CD14-positive monocyte (primary cell): Measurements from ENCODE around the gene CDC45. TPM values are rescaled to one million over a fixed set of nuclear protein-coding genes. Genes with fewer than 3 reads are reported as not detected.
"Not testable (repeated sequence)": the region's sequence is repeated elsewhere in the genome, so short reads cannot be mapped to it uniquely, and the experiment has no call there.

Source experiments
- DNase-seq, 3 donors: peaks; one replicate each; pipeline ENCODE4 v3.0.0-alpha.2; 2011 to 2022
- H2AFZ ChIP-seq: 2 replicates; pipeline ENCODE4 v1.6.0; 2012; ENCODE audit warnings: mild to moderate bottlenecking, low read depth, low read length, inconsistent platforms; ENCODE audit not compliant: insufficient read depth, poor library complexity, severe bottlenecking
- H3K27ac ChIP-seq, 2 donors: 1 replicate in 1 of 2; 2 replicates in 1 of 2; pipeline ENCODE4 v1.5.1; 2012 to 2013; ENCODE audit warnings: low read length in 2 of 2, control low read depth in 1 of 2, inconsistent platforms in 1 of 2, low read depth in 1 of 2, mild to moderate bottlenecking in 1 of 2
- H3K27me3 ChIP-seq, 2 donors: one replicate each; pipeline versions ENCODE4 v1.6.0 to v1.6.1; 2011 to 2013; ENCODE audit warnings: low read length in 2 of 2; ENCODE audit not compliant: control insufficient read depth in 2 of 2, insufficient read depth in 2 of 2
- H3K36me3 ChIP-seq, 2 donors: replicated peaks in 1 of 2; 1 replicate in 1 of 2; 2 replicates in 1 of 2; pipeline versions ENCODE4 v1.5.1 to v1.6.1; 2012 to 2013; ENCODE audit warnings: low read length in 2 of 2, control low read depth in 1 of 2, inconsistent platforms in 1 of 2, mild to moderate bottlenecking in 1 of 2; ENCODE audit not compliant: insufficient read depth in 2 of 2, control insufficient read depth in 1 of 2
- H3K4me1 ChIP-seq, 2 donors: 1 replicate in 1 of 2; 2 replicates in 1 of 2; pipeline versions ENCODE4 v1.5.1 to v1.6.1; 2012 to 2013; ENCODE audit warnings: low read length in 2 of 2, control low read depth in 1 of 2, inconsistent platforms in 1 of 2, mild to moderate bottlenecking in 1 of 2, moderate library complexity in 1 of 2; ENCODE audit not compliant: insufficient read depth in 2 of 2, control insufficient read depth in 1 of 2
- H3K4me2 ChIP-seq: replicated peaks from 2 replicates; pipeline ENCODE3; 2012; ENCODE audit warnings: low read length, moderate library complexity, mild to moderate bottlenecking; ENCODE audit not compliant: poor library complexity, severe bottlenecking; ENCODE audit errors: extremely low read depth
- H3K4me3 ChIP-seq, 3 experiments: fragments of 200-600 bp in 1 of 3; sonication (generic) in 1 of 3; replicated peaks in 1 of 3; 1 replicate in 2 of 3; 2 replicates in 1 of 3; pipeline ENCODE4 v1.5.1; 2011 to 2013; ENCODE audit warnings: low read length in 3 of 3, mild to moderate bottlenecking in 3 of 3, control low read depth in 2 of 3, low read depth in 2 of 3, inconsistent platforms in 1 of 3, moderate library complexity in 1 of 3
- H3K79me2 ChIP-seq: 2 replicates; pipeline ENCODE4 v1.6.0; 2012; ENCODE audit warnings: mild to moderate bottlenecking, control low read depth, inconsistent platforms, low read length, moderate library complexity; ENCODE audit not compliant: insufficient read depth
- H3K9ac ChIP-seq: 2 replicates; pipeline ENCODE4 v1.6.0; 2017; ENCODE audit warnings: low read length, mild to moderate bottlenecking; ENCODE audit not compliant: insufficient read depth, poor library complexity, severe bottlenecking
- H3K9me3 ChIP-seq, 2 donors: replicated peaks in 1 of 2; 1 replicate in 1 of 2; 2 replicates in 1 of 2; pipeline versions ENCODE4 v1.5.1 to v1.6.1; 2012 to 2013; ENCODE audit warnings: low read length in 2 of 2, control low read depth in 1 of 2; ENCODE audit not compliant: control insufficient read depth in 1 of 2, insufficient read depth in 1 of 2
- H4K20me1 ChIP-seq: 2 replicates; pipeline ENCODE4 v1.6.0; 2012; ENCODE audit warnings: mild to moderate bottlenecking, low read length, control low read depth, moderate library complexity; ENCODE audit not compliant: insufficient read depth
- H3K27ac Mint-ChIP-seq, 7 donors: one replicate each; pipeline ENCODE4 v1.8.0; 2020; ENCODE audit warnings: mild to moderate bottlenecking in 7 of 7, mixed read lengths in 7 of 7, moderate library complexity in 6 of 7, inconsistent platforms in 2 of 7
- H3K27me3 Mint-ChIP-seq, 3 donors: one replicate each; pipeline ENCODE4 v1.8.0; 2021 to 2022; ENCODE audit warnings: low read depth in 3 of 3, mild to moderate bottlenecking in 3 of 3, mixed read lengths in 3 of 3, moderate library complexity in 3 of 3, inconsistent platforms in 1 of 3
- H3K36me3 Mint-ChIP-seq, 2 donors: one replicate each; pipeline ENCODE4 v1.8.0; 2020; ENCODE audit warnings: mixed read lengths in 2 of 2, inconsistent platforms in 1 of 2, mild to moderate bottlenecking in 1 of 2
- H3K4me1 Mint-ChIP-seq: one replicate; pipeline ENCODE4 v1.8.0; 2020; ENCODE audit warnings: mild to moderate bottlenecking, mixed read lengths
- H3K4me3 Mint-ChIP-seq, 2 donors: one replicate each; pipeline ENCODE4 v1.8.0; 2020; ENCODE audit warnings: mild to moderate bottlenecking in 2 of 2, mixed read lengths in 2 of 2, moderate library complexity in 1 of 2
- H3K9me3 Mint-ChIP-seq, 7 donors: one replicate each; pipeline ENCODE4 v1.8.0; 2020 to 2022; ENCODE audit warnings: mixed read lengths in 7 of 7, mild to moderate bottlenecking in 6 of 7, moderate library complexity in 6 of 7, inconsistent platforms in 2 of 7
- WGBS: methylation state at CpG from one replicate; pipeline ENCODE4 v1.1.5; 2013; ENCODE audit warnings: missing lambda C conversion rate; ENCODE audit not compliant: insufficient coverage; 5-methylcytosine and 5-hydroxymethylcytosine counted together
- intact Hi-C, 2 donors: fragments of 100-400 bp; cut with micrococcal nuclease; formaldehyde crosslinking; loops; one replicate each; pipeline versions ENCODE4 v1.15.0 to v1.15.1; 2023
- polyA plus RNA-seq, 3 donors: library from polyadenylated mRNA; depleted of rRNA in 1 of 3; unstranded in 2 of 3; stranded (reverse) in 1 of 3; fragments of 300-500 nt in 2 of 3; fragments of >200 nt in 1 of 3; fragmentation: Illumina TruSeq in 2 of 3; gene quantifications; 1 replicate in 2 of 3; 2 replicates in 1 of 3; pipeline ENCODE4 v1.2.3, GENCODE V29; 2012 to 2021
- TF ChIP-seq, protein P1 (sequence below): fragments of 200-600 bp; IDR thresholded peaks from one replicate; pipeline ENCODE4 v1.8.0; 2022; ENCODE audit warnings: antibody characterized with exemption, mild to moderate bottlenecking

Gene CDC45
- polyA plus RNA-seq, 3 donors: 0.04 TPM; not detected in 2

DNA sequence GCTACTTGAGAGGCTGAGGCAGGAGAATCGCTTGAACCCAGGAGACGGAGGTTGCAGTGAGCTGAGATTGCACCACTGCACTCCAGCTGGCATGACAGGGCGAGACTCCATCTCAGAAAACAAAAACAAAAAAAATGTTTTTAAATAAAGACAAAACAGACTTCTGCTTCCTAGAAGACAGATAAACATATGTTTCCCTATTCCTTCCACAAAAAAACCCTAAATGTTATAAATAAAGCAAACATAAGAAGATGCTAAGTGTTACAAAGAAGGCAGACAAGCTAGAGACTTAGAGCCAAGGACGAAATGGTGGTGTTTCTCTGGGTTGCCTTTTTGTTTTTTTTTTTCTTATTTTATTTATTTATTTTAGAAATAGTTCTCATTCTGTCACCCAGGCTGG lies 50.1 kb downstream of the CDC45 start:
- Histone ChIP-seq H3K27ac (no peak overlapping the region), H3K9me3 (no peaks in the 10 kb centered on the region), H4K20me1 (no peaks in the 10 kb centered on the region), H3K9ac (no peak overlapping the region), H3K4me1 (no peaks in the 10 kb centered on the region), H3K27me3 (peaks cover 0 to 10% of the 10 kb centered on the region in 2 donors), H3K36me3 (no peaks in the 10 kb centered on the region), H3K79me2 (no peaks in the 10 kb centered on the region), H3K4me3 (no peak overlapping the region), H3K4me2 (no peak overlapping the region), H2AFZ (no peak overlapping the region)
- whole genome bisulfite sequencing: 67% methylated on average over 2 of the region's 4 CpGs
- no peak for DNase-seq
- TF ChIP-seq, protein P1, sequence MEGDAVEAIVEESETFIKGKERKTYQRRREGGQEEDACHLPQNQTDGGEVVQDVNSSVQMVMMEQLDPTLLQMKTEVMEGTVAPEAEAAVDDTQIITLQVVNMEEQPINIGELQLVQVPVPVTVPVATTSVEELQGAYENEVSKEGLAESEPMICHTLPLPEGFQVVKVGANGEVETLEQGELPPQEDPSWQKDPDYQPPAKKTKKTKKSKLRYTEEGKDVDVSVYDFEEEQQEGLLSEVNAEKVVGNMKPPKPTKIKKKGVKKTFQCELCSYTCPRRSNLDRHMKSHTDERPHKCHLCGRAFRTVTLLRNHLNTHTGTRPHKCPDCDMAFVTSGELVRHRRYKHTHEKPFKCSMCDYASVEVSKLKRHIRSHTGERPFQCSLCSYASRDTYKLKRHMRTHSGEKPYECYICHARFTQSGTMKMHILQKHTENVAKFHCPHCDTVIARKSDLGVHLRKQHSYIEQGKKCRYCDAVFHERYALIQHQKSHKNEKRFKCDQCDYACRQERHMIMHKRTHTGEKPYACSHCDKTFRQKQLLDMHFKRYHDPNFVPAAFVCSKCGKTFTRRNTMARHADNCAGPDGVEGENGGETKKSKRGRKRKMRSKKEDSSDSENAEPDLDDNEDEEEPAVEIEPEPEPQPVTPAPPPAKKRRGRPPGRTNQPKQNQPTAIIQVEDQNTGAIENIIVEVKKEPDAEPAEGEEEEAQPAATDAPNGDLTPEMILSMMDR: no peak
- Mint-ChIP-seq H3K36me3 (no peaks in the 10 kb centered on the region), H3K27ac (no peak overlapping the region), H3K4me1 (peaks cover 3% of the 10 kb centered on the region), H3K4me3 (no peak overlapping the region), H3K9me3 (peaks cover 0 to 2% (median 0%) of the 10 kb centered on the region in 7 donors), H3K27me3 (peaks cover 15 to 27% (median 16%) of the 10 kb centered on the region in 3 donors)
- intact Hi-C loops: no loop called here

DNA sequence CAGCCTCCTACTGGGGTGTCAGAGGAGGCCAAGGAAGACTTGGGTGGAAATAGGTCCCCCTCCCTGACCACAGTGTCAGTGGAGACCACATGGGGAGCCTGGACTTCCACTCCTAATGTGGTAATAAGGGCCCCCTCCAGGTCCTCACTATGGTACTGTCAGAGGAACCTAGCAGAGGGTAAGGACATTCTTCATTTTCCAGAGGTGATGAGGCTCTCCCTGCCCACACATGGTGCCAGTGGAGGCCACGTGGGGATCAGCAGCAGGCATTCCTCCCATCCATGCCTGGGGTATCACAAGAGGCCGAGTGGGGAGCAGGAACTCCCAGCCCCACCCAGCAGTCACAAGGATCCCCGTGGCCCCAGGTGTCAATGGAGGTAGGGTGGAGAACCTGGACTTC lies 51.0 kb downstream of the CDC45 start:
- DNase-seq: no peak
- no CpG with 5 or more reads among the region's 3 CpGs for WGBS
- Histone ChIP-seq H3K27ac (no peak overlapping the region), H3K4me3 (no peak overlapping the region), H4K20me1 (no peaks in the 10 kb centered on the region), H3K4me1 (no peaks in the 10 kb centered on the region), H3K9me3 (no peaks in the 10 kb centered on the region), H3K79me2 (no peaks in the 10 kb centered on the region), H3K4me2 (no peak overlapping the region), H3K27me3 (peaks cover 0 to under 1% of the 10 kb centered on the region in 2 donors), H3K9ac (no peak overlapping the region), H2AFZ (no peak overlapping the region), H3K36me3 (no peaks in the 10 kb centered on the region)
- no peaks in the 10 kb centered on the region for H3K36me3 Mint-ChIP-seq
- H3K27me3 Mint-ChIP-seq: peaks cover 7 to 19% (median 8%) of the 10 kb centered on the region in 3 donors
- H3K4me1 Mint-ChIP-seq: no peaks in the 10 kb centered on the region
- H3K9me3 Mint-ChIP-seq: peaks cover 0 to 1% (median 0%) of the 10 kb centered on the region in 7 donors
- no peak overlapping the region for H3K4me3 Mint-ChIP-seq
- intact Hi-C loops: no loop called here
- peak overlapping the region in 1 of 7 donors; percentile 40 for H3K27ac Mint-ChIP-seq
- TF ChIP-seq, protein P1: no peak

DNA sequence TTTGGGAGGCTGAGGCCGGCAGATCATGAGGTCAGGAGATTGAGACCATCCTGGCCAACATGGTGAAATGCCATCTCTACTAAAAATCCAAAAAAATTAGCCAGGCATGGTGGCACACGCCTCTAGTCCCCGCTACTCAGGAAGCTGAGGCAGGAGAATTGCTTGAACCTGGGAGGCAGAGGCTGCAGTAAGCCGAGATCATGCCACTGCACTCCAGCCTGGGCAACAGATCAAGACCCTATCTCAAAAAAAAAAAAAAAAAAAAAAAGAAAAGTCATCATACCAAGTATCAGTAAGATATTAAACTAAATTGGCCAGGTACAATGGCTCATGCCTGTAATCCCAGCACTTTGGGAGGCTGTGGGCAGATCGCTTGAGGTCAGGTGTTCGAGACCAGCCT lies 51.6 kb downstream of the CDC45 start:
- H3K27ac Mint-ChIP-seq, DNase-seq, H3K27me3 ChIP-seq, H3K4me2 ChIP-seq, H3K9me3 ChIP-seq, H3K9ac ChIP-seq, H3K4me1 Mint-ChIP-seq, H3K27ac ChIP-seq, H2AFZ ChIP-seq, H3K4me3 ChIP-seq, H4K20me1 ChIP-seq, intact Hi-C loops, H3K4me1 ChIP-seq, H3K36me3 ChIP-seq, H3K9me3 Mint-ChIP-seq, H3K79me2 ChIP-seq, H3K36me3 Mint-ChIP-seq, H3K4me3 Mint-ChIP-seq: not testable (repeated sequence)
- peaks cover 3 to 13% (median 4%) of the 10 kb centered on the region in 3 donors for H3K27me3 Mint-ChIP-seq
- WGBS: 100% methylated on average over 3 of the region's 6 CpGs
